GM18505 (cell line): Measurements from ENCODE around the gene GMPR.
"Not testable (repeated sequence)": the region's sequence is repeated elsewhere in the genome, so short reads cannot be mapped to it uniquely, and the experiment has no call there.

Experiments
- ATAC-seq: cut with Tn5 transposase; IDR thresholded peaks from one replicate; pipeline ENCODE4 v1.9.1; 2021; ENCODE audit not compliant: unreplicated experiment
- POLR2A ChIP-seq: IDR thresholded peaks from 4 replicates; pipeline ENCODE4 v1.6.1; 2011; ENCODE audit warnings: borderline replicate concordance; ENCODE audit not compliant: insufficient read depth, insufficient read length; ENCODE audit errors: extremely low read depth

The GMPR gene

GRCh38 chr6:16264785-16265184 lies 26.4 kb downstream of the GMPR start:
- no peak for ATAC-seq
- no peak for TF ChIP-seq POLR2A

GRCh38 chr6:16265351-16266341 lies 27.3 kb downstream of the GMPR start:
- TF ChIP-seq POLR2A = no peak
- no peak for ATAC-seq

DNA sequence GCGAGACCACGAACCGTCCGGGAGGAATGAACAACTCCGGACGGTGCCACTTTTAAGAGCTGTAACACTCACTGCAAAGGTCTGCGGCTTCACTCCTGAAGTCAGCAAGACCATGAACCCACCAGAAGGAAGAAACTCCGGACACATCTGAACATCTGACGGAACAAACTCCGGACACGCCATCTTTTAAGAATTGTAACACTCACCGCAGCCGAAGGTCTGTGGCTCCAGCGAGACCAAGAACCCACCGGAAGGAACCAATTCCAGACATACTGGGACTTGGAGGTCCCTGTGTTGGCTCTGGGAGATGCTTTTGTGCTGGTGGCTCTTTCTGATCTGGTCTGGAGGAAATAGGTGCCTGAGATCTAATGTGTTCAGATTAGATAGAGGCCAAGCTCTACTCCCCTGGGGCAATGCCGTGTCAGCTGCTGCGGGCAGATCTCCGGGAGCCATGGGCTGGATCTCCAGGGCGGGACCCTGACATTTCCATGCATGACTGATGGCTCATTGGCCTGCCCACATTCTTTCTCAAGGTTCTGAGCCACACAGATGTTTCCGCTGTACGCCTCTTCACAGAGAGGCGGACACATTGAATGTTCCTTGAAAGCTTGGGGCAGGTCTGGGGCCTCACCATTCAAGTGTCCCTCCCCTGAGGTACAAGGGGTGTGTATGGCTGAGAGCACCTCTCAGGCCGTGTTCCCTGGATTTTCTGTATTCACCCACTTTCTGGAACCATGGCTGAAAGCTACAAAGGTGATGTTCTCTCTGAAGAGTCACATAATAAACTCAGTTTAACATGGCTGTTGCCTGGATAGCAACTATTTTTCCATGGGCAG lies 29.3 kb downstream of the GMPR start:
- TF ChIP-seq POLR2A = no peak
- ATAC-seq = no peak

- not testable (repeated sequence) for ATAC-seq
Measured at GRCh38 chr6:16269442-16270070, 31.2 kb downstream of the GMPR start.

DNA sequence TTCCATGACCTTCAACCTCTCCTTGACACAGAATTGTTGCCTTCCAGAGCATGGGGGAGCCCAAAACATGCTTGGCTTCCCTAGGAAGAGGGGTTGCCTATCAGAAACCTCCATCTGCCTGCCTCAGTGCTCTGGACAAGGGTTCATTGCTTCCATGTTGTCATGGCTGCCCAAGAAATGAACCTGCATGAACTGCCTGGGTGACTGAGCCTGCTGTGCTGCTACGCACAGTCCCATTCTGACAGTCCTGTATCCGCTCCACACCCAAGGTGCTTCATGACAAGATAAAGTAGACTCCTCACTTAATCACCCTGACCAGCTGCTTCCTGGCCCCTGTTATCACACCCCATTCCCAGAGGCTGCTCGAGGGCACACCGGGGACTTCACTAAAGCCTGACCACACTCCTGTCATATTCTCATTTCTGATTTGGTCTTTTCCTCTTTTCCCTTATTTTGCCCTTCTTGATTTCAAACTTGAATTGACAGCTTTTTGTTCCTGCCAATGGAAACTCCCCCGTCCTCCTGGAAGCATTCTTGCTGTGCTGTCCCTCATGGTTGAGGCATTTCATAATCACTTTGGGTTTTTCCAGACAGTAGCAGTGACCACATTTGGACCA lies 31.9 kb downstream of the GMPR start:
- no peak for ATAC-seq
- no peak for TF ChIP-seq POLR2A

- no peak for ATAC-seq
Measured at GRCh38 chr6:16271428-16271827, 33.0 kb downstream of the GMPR start.

GRCh38 chr6:16272201-16272600 lies 33.8 kb downstream of the GMPR start:
- no peak for ATAC-seq

More at GRCh38 chr6:16271428-16271827, 33.0 kb downstream of the GMPR start:
- TF ChIP-seq POLR2A = no peak

DNA sequence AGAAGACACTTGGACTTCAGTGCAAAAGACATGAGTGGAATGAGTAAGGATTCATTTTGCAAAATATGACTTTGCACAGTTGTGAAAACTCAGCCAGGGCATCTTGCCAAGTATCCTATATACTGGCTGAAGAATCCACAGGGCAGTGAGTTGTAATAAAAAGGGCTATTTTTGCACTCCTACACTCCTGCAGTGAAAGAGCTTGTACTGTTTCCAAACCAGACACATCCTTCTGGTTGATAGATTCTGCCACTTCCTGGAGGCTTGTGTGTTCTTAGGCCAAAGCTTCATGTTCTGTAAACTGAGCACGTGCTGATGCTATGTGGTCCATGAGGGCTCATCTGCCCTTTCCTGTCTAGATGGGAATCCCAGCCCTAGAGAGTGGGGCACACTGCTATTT lies 34.9 kb downstream of the GMPR start:
- ATAC-seq = no peak
- no peak for TF ChIP-seq POLR2A

More at GRCh38 chr6:16272201-16272600, 33.8 kb downstream of the GMPR start:
- no peak for TF ChIP-seq POLR2A

DNA sequence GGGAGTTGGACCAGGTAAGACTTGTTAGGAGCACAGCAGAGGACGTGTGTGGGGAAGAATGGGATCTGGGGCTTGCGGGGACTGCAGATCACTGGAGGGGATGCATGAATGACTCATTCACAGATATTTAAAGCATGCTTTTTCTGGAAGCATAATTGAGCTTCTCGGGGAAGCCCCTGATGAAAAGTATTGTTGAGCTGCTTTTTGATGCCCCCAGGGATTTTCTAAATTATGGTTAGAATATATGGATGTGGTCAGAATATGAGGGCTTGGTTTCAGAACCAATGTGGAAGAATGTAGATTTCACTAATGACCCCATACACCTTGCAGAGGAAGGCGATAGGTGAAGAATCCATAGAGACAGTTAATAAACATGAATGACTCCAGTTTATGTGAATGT lies 36.1 kb downstream of the GMPR start:
- TF ChIP-seq POLR2A = no peak
- no peak for ATAC-seq

- no peak for ATAC-seq
- TF ChIP-seq POLR2A = no peak
Measured at GRCh38 chr6:16274885-16275589, 36.6 kb downstream of the GMPR start.

DNA sequence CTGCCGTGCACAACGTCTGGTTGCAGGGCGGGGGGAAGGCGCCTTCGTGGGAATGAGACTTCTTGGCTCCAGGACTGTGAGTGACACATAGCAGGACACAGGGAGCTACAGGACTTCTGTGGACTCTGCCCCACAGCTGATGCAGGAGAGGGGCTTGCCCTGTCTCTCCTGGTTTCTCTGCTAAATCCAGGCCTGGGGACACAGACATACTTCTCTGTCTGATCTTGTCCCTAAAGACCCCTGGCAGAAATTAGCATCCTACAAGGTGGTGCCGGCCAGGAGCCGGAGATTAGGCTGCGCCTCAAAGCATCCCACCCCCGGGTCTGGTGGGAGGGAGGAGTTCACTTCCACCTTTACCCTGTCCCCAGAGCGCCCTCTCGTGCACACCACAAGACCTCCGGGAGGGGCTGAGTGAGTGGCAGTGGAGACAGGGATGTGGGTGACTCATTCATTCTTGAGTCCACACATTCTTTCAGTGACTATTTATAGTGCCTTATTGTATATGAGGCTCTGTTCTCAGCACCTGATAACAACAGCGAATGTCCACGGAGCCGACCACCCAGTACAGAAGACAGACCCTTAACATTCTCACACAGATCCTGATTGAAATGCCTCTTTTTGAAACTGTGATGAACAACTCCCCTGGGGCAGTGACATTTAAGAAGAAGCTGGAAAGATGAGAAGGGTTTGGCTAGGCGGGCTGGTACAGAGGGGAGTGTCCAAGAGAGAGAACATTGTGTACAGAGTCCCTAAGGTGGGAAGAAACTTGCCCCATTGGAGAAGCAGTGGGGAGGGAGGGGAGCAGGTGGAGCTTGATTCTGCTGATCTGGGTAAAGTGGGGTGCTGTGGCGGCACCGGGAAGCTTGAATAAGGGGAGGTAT lies 39.0 kb downstream of the GMPR start:
- no peak for TF ChIP-seq POLR2A
- ATAC-seq = no peak

DNA sequence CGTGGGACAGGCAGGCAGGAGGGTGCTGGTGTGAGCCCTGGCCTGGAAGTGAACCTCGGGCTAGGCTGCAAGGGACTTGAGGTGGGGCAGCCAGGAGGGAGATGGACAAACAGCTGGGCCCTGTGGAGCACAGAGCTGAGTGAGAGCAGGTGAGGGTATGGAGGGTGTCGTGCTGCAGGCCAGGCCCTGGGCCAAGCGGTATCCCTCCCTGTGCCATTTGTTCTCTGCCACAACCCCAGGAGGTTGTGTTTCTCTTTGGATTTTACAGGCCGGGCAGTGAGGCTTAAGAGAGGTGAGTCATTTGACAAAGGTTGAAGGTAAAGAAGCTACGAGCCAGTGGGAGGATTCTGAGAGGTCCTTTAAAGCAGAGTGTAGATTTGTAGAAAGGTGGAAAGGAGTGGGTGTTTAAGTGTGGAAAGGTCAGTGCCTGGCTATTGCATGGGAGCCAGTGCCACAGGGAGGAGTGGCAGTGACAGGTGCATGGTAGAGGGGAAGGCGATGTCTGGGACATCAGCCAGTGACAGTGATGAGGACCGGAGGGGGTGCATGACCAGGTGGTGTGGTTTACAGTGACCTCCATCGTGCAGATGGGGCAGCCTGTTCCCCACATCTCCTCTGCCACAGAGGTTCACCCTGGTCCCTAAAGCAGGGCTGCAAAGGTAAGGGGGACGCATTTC lies 39.8 kb downstream of the GMPR start:
- no peak for ATAC-seq
- TF ChIP-seq POLR2A = no peak

DNA sequence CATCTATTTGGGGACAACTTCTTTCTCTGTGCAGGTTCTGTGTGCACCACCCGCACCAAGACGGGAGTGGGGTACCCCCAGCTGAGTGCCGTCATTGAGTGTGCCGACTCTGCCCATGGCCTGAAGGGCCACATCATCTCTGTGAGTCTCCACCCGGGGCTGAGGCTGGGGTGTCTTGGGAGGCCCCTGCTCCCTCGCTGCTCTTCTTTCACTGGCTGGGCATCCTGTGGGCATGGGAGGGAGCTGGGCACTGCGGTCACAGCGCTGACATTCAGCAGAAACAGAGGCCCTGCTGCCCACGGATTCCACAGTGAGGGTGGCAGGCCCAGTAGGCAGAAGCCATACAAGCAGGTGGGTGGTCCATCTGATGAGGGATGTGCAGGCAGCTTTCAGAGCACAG lies 40.4 kb downstream of the GMPR start:
- TF ChIP-seq POLR2A = no peak
- ATAC-seq = no peak
